HG03066 (cell line): ENCODE results near the gene JPT2.
A peak's percentile ranks its signal among the peaks of the same experiment; 100 is the strongest.
"Not testable (repeated sequence)": the region's sequence is repeated elsewhere in the genome, so short reads cannot be mapped to it uniquely, and the experiment has no call there.

Experiments
- ATAC-seq: cut with Tn5 transposase; IDR thresholded peaks from one replicate; pipeline ENCODE4 v1.9.1; 2021; ENCODE audit warnings: low read depth; ENCODE audit not compliant: unreplicated experiment

JPT2 gene

DNA sequence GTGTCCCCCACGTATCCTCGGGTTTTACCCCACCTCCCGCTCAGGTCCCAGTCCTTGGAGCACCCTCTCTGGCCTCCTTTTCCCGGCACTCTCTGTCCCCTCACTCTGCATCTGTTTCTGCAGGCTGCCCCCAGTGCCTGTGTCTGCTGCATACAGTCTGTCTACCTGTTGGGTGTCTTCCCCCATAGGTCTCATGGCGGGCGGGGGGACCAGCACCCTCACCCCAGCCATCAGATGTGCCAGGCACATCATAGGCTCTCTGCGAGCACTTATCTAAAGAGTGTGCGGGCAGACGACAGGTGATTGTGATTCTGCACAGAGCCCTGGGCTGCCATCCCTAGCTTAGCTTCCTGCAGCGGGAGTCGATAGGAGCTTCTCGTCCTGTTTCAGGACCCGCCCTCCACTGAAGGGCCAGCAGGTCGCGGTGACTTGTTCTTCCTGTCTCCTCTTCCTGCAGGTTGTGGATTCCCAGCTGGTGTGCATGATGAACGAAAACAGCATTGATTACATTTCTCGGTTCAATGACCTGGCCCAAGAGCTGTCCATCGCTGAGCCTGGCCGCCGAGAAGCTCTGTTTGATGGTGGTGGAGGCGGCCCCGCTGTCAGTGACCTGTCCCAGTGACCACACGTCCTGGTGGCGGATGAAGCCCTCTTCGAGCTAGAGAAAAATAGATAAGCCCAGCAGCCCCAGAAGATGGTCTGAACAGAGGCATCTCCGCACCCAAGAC, 4.5 kb upstream of the JPT2 start:
- ATAC-seq, result no peak

DNA sequence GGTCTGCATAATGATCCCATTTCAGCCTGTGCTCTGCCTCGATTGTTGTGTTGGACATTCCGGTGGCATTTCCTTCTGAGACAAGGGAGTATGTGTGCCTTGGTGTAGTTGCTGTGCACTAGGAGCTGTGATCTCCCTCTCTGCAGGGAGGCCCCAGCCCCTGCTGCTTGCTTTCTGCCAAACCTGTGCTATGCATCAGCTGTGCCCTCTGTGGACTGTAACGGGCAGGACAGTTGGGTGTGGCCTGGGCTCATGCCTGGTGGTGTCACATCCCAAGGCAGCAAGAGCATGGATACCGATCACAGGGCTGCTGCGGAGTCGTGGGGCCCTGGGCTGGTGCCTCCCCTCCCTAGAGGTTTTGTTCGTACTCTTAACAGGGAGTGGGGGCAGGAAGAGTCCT, 3.8 kb upstream of the JPT2 start:
- ATAC-seq, result no peak

DNA sequence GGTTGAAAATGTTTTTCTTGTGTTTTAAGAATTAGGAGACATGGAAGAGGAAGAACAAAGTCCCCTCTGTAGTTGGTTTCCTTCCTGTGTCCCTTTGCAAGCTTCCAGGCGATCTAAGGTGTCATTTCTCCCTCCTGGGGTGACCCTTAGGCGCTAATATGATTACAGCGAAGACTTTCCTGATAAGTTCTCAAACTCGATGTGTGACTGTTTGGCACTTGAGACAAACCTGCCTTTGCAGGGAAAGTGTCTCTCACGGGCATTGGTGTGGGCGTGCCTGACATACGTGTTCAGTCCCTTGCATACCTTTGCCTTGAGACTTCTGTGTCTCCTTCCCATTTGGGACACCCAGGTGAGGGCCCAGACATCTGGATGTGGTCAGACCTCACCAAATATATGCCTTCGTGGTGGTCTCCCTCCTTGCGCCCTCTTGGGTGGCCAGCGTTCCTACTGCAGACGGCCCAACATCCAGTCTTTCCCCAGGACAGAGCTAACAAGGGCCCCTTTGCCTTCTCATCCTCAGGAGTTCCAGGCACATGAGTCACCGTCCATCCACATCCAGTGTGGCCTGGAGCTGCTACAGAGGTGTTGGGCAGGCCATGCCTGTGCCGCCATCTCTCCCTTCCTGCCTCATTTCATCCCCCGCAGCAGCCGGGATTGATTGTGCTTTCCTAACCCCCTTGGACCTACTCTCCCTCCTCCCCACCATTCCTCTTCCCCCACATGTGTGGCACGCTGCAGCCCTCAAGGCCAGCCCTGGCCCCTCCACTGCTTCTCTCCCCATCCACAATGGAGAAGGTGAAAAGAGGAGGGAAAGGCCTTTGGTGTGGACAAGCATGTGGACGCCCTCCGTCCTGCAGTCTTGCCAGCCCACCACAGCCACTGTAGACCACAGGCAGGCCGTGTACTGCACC, 3.1 kb upstream of the JPT2 start:
- ATAC-seq, result no peak

DNA sequence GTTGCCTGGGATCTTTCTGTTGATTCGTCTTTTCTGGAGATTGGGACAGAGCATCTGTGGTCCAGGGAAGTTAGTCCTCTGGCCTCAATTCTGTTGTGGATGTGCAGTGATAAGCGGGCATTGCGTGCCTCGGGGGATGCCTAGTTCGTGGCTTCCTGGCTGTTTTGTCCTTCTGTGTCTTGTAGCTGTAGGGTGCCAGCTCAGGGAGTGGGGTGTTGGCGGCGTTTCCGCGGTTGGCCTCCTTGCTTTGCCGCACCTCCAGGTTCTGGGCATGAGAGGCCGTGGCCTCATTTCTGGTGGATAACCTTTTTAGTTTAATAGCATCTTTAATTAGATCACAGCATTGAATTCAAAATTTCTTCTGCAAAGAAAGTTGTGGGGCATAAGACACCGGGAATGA, 1.4 kb upstream of the JPT2 start:
- ATAC-seq, result no peak

DNA sequence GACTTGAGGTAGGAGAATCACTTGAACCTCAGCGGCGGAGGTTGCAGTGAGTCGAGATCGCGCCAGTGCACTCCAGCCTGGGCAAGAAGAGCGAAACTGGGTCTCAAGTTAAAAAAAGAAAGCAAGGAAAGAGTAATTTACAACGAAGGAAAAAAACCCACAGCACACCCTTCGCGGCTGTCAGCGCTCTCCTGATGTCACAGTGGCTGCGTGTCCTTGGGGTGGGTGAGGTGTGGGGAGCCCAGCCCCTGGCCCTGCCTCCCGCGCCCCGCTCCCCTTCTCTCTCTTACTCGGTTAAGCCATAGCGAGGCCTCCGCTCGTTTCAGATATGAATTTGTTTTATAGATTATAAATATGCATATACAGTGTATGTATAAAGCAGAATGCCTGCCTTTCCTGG, 740 bp upstream of the JPT2 start:
- no peak for ATAC-seq

DNA sequence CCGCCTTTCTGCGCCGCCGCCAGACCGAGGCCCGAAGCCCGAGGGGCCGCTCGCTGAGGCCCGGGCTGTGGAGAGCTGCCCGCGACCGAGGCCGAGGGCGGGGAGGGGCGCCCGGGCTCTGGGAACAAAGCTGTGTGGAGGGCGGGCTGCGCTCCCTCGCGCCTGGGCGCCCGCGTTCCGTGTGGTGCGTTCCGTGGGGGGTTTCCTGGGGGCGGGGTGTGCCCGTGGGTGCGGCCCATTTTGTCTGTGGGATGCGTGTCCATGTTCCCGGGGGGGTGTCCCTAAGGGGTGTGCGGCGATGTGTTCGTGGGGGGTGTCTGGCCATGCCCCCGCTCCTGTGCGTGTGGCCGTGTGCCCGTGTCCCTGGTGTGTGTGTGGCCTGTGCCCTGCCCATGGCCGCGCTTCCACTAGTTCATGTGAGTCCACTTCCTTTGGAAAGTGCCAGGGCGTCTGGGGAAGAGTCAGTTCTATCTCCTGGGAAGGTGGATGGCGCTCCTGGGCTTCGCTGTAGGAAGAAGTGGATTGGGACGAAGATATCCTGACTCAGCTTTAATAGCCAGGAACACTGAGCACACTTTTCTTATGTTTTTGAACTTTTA, 520 bp downstream of the JPT2 start:
- ATAC-seq, result peak; percentile 21

DNA sequence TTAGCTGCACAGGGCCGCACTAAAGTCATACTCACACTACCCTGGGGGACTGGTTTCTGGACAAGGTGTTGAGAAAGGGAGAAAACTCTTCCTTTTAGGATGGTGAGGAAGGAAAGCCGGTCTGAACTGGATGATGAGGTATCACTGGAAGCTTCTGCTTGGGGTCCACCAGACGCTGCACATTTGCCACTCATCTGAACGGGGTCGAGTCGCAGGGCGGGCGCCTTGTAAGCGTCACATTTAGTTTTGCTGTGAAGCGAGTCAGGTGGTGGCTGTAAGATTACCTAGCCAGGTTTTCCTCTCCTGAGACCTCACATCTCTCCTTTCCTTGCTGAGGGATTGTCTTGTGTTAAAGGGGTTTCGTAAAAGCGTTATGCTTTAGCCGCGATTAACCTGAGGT, 2.3 kb downstream of the JPT2 start:
- ATAC-seq, result no peak

DNA sequence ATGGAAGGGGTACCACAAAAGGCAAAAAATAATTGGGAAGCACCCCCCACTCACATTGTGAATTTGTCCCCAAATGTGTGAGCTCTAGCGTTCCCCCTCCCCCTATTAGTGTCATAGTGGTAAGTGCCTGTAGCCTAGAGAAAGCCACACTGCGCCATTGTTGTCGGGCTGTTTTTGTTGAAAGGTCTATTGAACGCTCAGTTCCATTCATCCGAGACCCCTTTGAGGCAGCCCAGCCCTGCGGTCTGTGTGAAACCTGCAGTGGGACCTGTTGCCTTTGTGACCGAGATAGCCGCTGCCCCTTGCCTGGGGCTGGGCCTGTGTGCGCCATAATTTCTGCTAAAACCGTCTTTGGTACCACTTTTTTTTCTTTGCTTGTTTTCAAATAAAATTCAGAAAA, 3.0 kb downstream of the JPT2 start:
- no peak for ATAC-seq

DNA sequence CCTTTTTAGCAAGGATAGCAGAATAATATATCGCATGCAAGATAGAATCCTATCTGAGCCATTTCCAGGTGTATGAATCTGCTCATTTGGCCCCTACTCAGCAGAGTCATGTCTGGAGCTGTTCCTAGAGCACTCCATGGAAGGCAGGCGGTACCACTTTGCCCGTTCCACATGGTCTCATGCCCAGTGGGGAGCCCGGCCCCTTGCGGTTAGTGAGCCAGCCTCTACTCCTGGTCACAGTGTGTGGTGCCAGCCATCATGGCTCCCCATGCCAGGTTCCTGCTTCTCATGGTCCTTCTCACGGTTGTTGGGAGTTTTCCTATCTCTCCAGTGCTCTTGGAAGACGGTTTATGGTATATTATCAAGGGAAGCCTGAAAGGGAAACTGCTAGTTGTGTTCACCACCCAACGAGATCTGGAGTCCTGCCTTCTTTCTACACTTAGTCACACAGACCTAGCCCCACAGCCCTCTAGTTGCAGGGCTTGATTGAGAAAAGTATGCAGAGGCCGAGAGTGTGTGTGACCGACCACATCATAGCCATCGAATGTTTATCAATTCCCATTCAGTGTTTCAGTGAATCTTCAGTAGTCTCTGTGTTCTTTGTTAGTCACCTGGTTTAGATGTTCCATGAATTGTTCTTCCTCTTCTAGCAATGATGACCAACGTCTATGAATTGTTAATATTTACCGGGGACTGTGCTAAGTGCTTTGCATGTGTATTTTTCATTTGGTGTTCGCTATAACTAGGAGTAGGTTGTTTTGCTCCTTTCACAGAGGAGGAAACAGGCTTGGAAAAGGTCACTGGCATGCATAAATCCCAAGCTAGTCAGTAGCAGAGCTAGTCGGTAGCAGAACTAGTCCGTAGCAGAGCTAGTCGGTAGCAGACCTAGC, 9.6 kb downstream of the JPT2 start:
- ATAC-seq, result no peak

DNA sequence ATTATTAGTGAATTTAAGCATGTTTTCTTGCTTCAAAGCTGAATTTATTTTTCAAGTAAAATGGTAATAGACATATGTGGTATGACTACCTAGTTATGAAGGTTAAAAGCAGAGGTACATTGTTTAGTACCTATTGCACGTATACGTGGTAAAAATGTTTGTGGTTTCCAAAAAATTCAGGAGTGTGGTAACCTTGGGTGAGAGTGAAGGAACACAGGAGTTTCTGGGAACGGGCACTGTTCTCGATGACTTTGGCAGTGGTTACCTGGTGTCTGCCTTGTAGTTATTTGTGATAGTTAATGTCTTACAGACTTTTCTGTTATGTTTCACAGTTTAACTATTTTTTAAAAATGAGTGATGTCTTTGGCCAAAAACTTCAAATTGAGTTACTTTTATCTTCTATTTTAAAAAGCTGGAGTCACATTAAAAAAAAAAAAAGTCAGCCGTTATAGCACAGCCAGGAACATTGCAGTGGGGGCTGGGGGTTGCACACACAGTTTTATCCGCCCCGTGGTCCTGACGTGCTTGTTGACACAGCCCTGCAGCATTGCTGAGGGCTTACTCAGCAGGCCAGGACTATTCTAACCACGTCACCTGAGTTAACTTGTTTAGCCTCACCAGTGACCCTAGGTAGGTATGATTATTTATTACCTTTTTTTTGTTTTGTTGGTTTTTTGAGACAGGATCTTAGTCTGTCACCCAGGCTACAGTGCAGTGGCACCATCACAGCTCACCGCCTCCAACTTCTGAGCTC, 10.9 kb downstream of the JPT2 start:
- no peak for ATAC-seq

DNA sequence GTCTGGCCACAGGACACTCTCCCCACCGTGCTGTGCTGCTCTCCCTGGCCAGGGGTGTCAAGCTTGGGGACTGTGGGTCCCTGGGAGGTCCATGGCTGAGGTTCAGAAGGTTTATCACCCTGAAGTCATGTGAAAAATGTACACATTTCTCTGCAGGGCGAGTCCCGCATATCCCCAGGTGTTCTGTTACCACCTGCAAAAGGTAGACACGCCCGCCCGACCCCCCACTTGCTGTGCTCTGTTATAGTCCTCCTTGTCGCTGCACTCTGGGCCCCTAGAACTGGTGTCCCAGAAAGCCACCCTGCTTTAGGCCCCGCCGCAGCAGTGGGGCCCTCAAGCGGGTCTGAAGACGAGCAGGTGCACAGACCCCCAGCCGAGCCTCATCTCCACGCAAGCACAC, 11.8 kb downstream of the JPT2 start:
- no peak for ATAC-seq

DNA sequence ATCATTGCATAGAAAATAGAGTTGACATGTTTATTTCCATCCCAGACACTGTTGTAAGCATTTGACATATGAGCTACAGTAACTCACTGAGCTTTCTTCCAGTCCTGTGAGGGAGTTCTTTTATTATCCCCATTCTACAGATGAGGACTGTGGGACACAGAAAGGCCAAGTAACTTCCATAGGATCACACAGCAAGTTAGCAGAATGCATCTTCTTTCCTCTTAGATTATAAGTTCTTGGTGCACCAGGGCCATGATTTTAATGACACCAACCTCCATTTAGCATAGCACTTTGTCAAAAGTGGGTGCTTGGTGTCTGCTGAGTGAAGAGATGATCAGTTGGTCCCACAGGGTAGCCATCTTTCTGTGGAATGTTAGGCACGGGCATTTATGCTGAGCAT, 12.7 kb downstream of the JPT2 start:
- ATAC-seq, result no peak

DNA sequence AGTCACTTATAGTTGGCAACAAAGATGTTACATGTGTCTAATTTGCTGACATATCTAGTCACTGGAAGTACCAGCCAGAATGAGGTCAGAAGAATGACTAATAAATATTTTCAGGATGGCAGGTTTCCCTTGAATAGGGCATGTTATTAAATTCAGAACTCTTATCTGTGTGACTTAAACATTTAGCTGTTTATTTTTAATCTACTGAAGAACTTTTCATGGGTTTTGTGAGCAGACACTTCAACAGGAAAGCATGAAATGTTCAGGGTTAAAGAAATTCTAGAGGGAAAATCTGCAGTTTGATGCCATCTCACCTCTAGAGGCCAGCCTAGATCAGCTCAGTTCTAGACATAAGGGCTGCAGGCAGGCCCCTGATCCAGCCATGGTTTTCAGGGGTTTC, 13.2 kb downstream of the JPT2 start:
- no peak for ATAC-seq

DNA sequence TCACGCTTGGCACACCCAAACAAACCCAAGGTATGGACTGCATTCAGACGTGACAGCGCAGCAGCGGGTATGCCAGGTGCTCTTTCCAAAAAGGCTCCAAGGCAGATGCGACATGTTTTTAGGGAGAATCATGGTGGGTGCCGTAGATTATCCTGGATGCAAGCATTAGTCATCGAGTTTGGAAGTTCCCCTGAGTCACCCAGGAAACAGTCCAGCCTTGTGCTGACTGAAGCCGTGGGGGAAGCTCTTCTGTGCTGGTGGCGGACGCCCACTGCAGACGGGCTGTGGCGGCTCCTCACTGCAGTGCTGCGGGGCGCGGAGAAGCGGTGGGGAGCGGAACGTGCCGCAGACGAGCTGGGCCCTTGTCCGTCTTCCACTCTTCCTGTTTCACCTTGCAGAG, 13.9 kb downstream of the JPT2 start:
- no peak for ATAC-seq

DNA sequence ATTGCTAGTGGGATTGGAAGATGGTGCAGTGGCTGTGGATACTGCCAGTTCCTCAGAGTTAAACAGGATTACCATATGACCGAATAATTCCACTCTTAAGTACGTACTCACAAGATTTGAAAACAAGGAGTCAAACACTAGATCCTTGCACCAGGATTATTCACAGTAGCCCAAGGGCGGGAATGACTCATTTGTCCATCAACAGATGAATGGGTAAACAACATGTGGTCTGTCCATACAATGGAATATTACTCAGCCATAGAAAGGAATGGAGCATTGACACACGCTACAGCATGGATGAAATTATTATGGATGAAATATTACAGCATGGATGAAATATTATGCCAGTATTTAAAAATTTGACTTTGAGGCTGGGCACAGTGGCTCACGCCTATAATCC, 18.8 kb downstream of the JPT2 start:
- ATAC-seq, result no peak

DNA sequence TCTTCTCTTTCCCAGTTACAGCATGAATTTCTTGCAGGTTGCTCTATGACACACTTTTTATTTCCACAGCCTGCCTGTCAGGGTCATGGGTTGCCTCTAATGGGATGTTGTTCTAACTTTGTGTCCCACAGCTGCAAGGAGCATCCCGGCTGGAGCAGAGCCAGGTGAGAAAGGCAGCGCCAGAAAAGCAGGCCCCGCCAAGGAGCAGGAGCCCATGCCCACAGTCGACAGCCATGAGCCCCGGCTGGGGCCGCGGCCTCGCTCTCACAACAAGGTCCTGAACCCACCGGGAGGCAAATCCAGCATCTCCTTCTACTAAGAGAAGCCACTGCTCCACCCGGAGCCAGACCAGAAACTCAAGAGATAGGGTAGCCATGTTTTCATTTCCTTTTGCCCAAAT, 20.6 kb downstream of the JPT2 start:
- no peak for ATAC-seq

DNA sequence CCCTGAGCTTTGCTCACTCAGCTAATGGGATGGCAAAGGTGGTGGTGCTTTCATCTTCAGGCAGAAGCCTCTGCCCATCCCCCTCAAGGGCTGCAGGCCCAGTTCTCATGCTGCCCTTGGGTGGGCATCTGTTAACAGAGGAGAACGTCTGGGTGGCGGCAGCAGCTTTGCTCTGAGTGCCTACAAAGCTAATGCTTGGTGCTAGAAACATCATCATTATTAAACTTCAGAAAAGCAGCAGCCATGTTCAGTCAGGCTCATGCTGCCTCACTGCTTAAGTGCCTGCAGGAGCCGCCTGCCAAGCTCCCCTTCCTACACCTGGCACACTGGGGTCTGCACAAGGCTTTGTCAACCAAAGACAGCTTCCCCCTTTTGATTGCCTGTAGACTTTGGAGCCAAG, 22.2 kb downstream of the JPT2 start:
- no peak for ATAC-seq

DNA sequence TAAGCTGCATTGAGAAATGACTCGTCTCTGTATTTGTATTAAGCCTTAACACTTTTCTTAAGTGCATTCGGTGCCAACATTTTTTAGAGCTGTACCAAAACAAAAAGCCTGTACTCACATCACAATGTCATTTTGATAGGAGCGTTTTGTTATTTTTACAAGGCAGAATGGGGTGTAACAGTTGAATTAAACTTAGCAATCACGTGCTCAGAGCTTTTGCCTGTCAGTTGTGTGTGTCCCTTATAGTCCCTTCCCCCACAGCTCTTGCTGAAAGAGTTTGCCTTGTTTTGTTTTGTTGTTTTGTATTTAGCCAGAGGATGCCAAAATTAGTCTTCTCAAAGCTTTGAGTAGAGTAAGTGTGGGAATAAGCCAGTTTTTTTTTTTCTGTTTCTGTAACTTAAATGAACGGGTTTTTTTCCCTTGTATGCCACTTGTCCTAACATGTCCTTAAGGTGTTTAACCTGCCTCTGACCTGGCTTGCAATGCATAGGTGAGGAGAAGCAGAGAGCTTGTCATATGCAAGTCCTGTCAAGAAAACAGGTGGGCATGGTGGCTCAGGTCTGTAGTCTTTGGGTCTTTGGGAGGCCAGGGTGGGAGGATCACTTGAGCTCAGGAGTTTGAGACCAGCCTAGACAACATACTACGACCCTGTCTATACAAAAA, 23.3 kb downstream of the JPT2 start:
- no peak for ATAC-seq

DNA sequence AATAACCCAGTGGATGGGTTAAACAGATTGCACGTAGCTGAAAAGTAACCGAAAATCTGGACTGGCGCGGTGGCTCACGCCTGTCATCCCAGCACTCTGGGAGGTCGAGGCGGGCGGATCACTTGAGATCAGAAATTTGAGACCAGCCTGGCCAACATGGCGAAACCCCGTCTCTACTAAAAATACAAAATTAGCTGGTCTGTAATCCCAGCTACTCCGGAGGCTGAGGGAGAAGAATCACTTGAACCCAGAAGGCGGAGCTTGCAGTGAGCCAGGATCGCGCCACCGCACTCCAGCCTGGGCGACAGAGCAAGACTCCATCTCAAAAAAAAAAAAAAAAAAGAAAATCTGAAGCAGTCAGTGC, 27.2 kb downstream of the JPT2 start:
- ATAC-seq, result not testable (repeated sequence)
